ENCODE data around the gene CCDC69.

GRCh38 chr5:151184316-151185042, 39.4 kb downstream of the CCDC69 start:
- TF ChIP-seq, protein P1, sequence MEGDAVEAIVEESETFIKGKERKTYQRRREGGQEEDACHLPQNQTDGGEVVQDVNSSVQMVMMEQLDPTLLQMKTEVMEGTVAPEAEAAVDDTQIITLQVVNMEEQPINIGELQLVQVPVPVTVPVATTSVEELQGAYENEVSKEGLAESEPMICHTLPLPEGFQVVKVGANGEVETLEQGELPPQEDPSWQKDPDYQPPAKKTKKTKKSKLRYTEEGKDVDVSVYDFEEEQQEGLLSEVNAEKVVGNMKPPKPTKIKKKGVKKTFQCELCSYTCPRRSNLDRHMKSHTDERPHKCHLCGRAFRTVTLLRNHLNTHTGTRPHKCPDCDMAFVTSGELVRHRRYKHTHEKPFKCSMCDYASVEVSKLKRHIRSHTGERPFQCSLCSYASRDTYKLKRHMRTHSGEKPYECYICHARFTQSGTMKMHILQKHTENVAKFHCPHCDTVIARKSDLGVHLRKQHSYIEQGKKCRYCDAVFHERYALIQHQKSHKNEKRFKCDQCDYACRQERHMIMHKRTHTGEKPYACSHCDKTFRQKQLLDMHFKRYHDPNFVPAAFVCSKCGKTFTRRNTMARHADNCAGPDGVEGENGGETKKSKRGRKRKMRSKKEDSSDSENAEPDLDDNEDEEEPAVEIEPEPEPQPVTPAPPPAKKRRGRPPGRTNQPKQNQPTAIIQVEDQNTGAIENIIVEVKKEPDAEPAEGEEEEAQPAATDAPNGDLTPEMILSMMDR (IDR thresholded peaks at IDR 0.05): no peak
- no peak for TF ChIP-seq POLR2A (IDR thresholded peaks at IDR 0.05)

Measured in body of pancreas (tissue), 4 donors.